Peyer's patch (tissue), 4 donors: ENCODE results near the gene RNF150.

Source experiments
- POLR2A ChIP-seq, 2 donors: fragments of 450-650 bp; IDR thresholded peaks; one replicate each; pipeline ENCODE4 v1.5.1; 2017; ENCODE audit warnings: antibody characterized with exemption in 2 of 2, mild to moderate bottlenecking in 2 of 2, moderate library complexity in 2 of 2
- TF ChIP-seq, protein P1 (sequence below), 6 experiments: fragments of 450-650 bp in 4 of 6; fragments of 200-600 bp in 2 of 6; sonication (generic) in 1 of 6; IDR thresholded peaks; one replicate each; pipeline ENCODE4 v1.5.1; 2017 to 2019; ENCODE audit warnings: antibody characterized with exemption in 6 of 6, mild to moderate bottlenecking in 3 of 6, moderate library complexity in 1 of 6

DNA sequence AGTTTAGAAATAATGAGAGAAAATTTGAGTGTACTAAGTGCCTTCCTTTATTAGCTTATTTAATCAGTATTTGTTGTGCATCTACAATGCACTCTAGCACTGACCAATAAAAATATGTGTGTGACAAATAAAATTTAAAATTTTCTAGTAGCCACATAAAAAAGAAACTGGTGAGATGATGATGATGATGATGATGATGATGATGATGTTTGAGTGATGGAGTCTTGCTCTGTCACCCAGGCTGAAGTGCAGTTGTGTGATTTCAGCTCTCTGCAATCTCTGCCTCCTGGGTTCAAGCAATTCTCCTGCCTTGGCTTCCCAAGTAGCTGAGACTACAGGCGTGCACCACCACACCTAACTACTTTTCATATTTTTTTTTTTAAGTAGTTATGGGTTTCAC lies 110.2 kb downstream of the RNF150 start:
- TF ChIP-seq, protein P1, sequence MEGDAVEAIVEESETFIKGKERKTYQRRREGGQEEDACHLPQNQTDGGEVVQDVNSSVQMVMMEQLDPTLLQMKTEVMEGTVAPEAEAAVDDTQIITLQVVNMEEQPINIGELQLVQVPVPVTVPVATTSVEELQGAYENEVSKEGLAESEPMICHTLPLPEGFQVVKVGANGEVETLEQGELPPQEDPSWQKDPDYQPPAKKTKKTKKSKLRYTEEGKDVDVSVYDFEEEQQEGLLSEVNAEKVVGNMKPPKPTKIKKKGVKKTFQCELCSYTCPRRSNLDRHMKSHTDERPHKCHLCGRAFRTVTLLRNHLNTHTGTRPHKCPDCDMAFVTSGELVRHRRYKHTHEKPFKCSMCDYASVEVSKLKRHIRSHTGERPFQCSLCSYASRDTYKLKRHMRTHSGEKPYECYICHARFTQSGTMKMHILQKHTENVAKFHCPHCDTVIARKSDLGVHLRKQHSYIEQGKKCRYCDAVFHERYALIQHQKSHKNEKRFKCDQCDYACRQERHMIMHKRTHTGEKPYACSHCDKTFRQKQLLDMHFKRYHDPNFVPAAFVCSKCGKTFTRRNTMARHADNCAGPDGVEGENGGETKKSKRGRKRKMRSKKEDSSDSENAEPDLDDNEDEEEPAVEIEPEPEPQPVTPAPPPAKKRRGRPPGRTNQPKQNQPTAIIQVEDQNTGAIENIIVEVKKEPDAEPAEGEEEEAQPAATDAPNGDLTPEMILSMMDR (IDR thresholded peaks at IDR 0.05): no peak
- no peak for TF ChIP-seq POLR2A (IDR thresholded peaks at IDR 0.05)
